Epithelial cell of prostate (primary cell): ENCODE results near the gene SUSD5.
A peak's percentile ranks its signal among the peaks of the same experiment; 100 is the strongest.
"Not testable (repeated sequence)": the region's sequence is repeated elsewhere in the genome, so short reads cannot be mapped to it uniquely, and the experiment has no call there.

Experiments
- DNase-seq: peaks from one replicate; pipeline ENCODE4 v3.0.0-alpha.2; 2011; ENCODE audit warnings: low read depth, low spot score
- H3K27ac ChIP-seq: fragments of 450-650 bp; 2 replicates; pipeline ENCODE4 v1.5.1; 2017; ENCODE audit warnings: mild to moderate bottlenecking

Gene SUSD5

DNA sequence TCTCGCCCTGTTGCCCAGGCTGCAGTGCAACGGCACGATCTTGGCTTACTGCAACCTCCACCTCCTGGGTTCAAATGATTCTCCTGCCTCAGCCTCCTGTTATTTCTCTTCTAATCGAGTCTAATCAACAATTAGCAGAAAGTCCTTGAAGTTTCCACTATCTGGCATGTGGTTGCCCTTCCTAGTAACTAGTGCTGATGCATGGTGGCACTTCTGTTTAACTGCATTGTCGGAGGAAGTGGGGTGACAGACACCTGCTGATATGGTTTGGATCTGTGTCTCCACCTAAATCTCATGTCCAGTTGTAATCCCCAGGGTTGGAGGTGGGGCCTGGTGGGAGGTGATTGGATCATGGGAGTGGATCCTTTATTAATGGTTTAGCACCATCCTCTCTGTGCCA, 95.6 kb downstream of the SUSD5 start:
- no peak overlapping the region for H3K27ac ChIP-seq
- DNase-seq, result no peak

DNA sequence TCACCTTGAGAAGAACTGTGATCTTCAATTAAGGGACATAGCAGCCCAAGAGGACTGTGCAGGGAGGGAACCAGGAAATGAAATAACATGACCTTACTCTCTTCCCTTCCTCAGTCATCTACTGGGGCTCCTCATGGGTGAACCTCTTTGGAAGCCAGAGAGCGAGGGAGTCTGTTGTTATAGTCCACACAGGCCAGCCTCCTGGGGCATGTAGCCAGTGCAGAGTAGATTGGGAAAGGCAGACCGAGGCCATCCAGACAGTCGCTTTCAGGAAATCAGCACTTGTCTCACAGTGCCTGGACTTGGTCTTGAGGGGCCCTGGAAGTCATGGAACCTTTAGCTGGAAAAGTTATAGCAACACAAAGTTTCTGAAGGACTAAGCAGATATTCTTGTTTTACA, 98.7 kb downstream of the SUSD5 start:
- no peak overlapping the region for H3K27ac ChIP-seq
- DNase-seq, result no peak

DNA sequence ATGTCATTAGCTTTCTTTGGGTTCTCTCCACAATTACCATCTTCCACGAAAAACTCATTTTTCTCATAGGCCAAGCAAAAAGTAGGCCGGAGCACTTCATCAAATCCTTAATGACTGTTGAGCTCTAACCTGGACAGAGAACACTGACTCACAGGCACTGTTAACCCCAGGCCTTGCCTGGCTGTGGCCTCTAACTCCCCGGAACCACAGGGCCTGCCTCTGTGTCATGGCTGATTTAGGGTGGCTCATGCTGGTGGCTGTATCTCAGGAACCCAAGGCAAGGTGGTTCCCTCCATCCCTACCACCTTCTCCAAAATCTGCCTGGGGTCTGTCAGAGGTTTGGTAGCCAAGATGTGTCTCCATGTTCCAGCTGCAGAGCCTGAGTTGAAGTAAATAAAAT, 101.1 kb downstream of the SUSD5 start:
- no peak for DNase-seq
- no peak overlapping the region for H3K27ac ChIP-seq

DNA sequence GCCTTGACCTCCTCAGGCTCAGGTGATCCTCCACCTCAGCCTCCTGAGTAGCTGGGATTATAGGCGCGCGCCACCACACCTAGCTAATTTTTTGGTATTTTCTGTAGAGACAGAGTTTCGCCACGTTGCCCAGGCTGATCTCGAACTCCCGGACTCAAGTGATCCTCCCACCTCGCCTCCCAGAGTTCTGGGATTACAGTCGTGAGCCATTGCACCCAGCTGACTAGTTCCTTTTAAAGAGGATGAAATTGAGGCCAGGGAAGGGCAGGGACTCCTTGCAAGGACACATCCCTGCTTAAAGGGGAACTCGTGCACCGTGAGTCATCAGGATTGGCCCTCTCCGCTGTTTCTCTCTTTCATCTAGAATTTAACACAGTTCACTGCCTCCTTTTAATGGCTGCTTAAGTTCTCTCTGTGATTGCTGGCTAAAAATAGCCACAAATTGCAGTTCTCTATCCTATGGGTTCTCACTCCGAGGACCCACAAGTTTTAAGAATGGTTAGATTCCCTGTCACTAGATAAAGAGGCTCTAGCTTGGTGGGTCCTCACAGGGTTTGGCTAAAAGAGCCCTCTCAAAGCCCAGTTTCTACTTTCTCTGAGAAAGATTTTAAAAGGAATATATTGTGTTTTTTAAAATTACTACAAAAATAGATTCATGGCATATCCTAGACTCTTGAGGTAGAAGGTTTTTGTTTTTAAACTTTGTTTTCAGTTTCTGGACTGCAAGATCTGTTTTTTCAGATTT, 103.4 kb downstream of the SUSD5 start:
- H3K27ac ChIP-seq, result peak overlapping the region; percentile 86

DNA sequence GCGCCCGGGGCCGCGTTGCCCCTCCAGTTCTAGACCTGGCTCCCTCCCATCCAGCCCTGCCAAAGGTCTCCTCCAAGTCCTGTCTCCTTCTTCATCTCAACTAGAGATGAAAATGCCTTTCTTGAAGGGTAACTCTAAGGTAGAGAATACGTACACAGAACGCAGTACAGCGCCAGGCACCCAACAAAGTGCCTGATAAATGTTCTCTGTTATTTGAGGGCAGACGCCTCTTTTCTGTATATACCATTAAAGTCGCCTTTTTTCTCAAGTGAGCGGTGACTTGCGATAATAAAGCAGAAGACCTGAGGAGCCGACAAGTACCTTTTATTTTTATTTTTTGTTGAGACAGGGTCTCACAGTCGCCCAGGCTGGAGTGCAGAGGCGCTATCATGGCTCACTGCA, 104.0 kb downstream of the SUSD5 start:
- peak overlapping the region; percentile 86 for H3K27ac ChIP-seq
- DNase-seq, result no peak

More for the DNA sequence above, 103.4 kb downstream of the SUSD5 start:
- DNase-seq, result peak; percentile 64

DNA sequence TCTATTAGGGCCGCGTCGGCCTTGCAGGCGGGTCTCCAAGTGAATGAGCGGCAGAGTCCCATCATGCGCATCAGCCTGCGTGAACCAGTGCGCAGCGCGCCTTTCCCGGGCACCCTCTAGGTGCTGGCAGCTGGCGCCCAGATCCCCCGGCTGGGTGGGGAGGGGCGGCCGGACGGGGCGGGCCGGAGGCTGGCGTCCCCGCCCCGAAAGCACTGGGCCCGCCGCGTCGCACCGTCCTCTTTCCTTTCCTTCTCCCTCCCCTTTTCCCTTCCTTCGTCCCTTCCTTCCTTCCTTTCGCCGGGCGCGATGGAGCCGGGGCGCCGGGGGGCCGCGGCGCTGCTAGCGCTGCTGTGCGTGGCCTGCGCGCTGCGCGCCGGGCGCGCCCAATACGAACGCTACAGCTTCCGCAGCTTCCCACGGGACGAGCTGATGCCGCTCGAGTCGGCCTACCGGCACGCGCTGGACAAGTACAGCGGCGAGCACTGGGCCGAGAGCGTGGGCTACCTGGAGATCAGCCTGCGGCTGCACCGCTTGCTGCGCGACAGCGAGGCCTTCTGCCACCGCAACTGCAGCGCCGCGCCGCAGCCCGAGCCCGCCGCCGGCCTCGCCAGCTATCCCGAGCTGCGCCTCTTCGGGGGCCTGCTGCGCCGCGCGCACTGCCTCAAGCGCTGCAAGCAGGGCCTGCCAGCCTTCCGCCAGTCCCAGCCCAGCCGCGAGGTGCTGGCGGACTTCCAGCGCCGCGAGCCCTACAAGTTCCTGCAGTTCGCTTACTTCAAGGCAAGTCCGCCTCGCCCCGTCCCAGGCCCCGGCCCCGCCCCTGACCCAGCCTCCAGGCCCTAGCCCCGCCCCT, 104.6 kb downstream of the SUSD5 start, which contains the start of gene CRTAP:
CRTAP (plus strand) TSS at position 243 of the 850 bp plus-strand sequence; CDS start at position 307, 64 bp downstream.
- DNase-seq, result peak; percentile 94
- peak within 1 kb of the TSS; percentile 86 for H3K27ac ChIP-seq

DNA sequence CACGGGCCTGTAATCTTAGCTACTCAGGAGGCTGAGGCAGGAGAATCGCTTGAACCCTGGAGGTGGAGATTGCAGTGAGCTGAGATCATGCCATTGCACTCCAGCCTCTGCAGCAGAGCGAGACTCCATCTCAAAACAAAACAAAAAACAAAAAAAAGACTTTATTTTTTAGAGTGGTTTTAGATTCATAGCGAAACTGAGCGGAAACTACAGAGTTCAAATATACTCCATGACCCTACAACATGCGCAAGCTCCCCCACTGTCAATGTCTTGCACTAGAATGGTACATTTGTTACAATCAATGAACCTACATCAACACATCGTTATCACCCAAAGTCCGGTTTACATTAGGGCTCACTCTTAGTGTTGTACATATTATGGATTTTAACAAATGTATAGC, 107.0 kb downstream of the SUSD5 start:
- H3K27ac ChIP-seq, result no peak overlapping the region
- no peak for DNase-seq

DNA sequence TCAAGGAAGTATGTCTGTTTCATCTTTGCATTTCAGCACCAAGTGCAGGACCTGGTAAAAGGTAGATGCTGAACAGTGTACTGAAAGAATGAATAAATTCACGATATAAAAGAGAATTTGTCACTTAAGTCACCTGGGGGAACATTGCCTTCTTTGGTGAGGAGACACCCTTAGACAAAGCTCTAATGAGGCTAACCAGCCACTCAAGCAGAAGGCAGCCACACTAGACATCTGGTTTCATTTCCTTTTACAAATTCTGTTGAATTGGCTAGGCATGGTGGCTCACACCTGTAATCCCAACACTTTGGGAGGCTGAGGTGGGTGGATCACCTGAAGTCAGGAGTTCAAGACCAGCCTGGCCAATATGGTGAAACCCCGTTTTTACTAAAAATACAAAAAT, 111.8 kb downstream of the SUSD5 start:
- not testable (repeated sequence) for DNase-seq, H3K27ac ChIP-seq

DNA sequence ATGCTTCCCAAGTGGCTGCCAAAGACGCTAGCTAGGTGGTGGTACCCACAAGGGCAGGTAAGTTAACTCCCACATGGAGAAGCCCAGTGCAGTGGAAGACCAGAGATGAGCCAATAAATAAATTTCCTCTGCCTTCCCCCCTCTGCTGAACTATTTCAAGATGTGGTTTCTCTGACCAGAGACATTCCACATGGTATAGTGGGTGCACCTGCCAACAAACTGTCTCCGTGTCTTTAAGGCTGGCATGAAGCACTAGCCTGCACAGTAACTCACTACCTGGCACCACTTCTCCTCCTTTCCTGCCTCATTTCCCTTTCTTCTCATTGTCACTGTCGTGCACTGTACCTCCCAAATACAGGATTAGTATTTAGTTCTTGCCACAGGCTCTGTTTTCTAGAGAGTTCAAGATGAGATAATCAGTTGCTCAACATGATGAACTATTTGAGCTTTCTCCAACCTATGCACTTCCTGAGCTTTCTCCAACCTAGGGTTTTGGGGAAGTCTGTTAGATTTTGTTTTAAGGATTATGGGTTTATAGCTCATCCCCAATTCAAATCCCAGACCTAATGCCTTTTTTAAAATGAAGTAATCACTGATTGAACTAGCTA, 113.2 kb downstream of the SUSD5 start:
- no peak overlapping the region for H3K27ac ChIP-seq
- no peak for DNase-seq

DNA sequence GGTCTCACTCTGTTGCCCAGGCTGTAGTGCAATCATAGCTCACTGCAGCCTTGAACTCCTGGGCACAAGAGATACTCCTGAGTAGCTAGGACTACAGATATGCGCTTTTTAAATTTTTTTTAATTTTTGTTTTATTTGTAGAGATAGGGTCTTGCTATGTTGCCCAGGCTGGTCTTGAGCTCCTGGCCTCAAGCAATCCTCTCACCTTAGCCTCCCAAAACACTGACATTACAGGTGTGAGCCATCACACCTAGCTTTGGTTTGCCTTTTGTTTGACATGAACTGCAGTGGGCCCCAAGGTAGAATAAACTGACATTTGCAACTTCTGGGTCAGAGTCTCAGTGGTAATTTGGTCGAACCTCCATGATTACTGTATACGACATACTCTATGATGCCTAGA, 113.8 kb downstream of the SUSD5 start:
- DNase-seq, result no peak
- H3K27ac ChIP-seq, result no peak overlapping the region

DNA sequence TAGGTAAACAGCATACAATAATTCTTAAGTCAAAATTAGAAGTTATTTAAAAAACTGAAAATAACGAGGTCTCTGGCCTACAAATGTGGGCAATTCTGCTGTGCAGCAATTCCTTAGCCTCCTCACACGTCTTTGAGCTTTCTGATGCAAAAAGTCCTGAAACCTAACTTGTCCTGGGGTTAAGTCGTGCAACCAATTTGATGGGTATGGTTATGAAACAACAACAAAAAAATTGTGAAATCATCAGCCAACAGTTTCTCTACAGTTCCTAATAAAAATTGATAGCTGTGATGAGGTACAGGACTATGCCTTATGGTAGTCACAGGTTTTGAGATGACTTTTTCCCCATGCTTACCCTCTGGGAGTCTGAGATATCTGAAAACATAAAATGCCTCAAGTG, 115.1 kb downstream of the SUSD5 start:
- H3K27ac ChIP-seq, result no peak overlapping the region
- DNase-seq, result no peak

DNA sequence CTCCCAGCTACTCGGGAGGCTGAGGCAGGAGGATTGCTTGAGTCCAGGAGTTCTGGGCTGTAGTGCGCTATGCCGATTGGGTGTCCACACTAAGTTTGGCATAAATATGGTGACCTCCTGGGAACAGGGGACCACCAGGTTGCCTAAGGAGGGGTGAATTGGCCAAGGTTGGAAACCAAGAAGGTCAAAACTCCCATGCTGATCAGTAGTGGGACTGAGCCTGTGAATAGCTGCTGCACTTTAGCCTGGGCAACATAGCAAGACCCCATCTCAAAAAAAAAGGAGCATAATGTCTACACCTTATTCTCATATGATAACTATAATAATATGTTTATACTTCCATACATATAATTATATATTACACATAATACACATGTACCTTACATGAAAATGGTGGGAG, 115.6 kb downstream of the SUSD5 start:
- H3K27ac ChIP-seq, result no peak overlapping the region
- DNase-seq, result no peak

DNA sequence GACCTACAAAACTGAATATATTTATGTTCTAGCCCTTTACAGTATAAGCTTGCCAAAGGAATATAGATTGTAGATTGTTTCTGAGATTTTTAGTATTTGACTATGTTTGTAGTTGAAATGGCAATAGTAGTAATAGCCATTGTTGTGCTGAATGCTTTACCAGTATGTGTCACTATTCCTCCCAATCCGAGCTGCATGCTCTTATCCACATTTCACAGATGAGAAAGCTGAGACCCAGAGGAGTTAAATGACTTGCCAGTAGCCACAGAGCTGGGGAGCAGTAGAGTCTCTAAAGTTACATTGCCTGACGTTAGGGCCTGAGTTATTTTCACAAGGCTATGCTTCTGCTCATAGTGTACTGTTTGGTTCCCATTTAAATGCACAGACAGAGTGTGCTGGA, 118.4 kb downstream of the SUSD5 start:
- H3K27ac ChIP-seq, result no peak overlapping the region
- DNase-seq, result no peak
